Stimulated activated CD8-positive, alpha-beta memory T cell treated with anti-CD3 and anti-CD28 coated beads, Interleukin-4, amount 100 ng/mL, for 1 hour (primary cell): ENCODE data around the gene PPP1R14B.

Experiments used
- DNase-seq, 2 donors: peaks; one replicate each; pipeline ENCODE4 v3.0.0-alpha.2; 2020; ENCODE audit warnings: low read depth in 2 of 2, low spot score in 1 of 2

PPP1R14B gene

GRCh38 chr11:64245797-64246620, 734 bp downstream of the PPP1R14B start:
- peak in 1 of 2 donors; percentile 39 for DNase-seq

- no peak for DNase-seq
Observed at GRCh38 chr11:64245401-64245796, 1.3 kb downstream of the PPP1R14B start.

GRCh38 chr11:64244966-64245365, 1.8 kb downstream of the PPP1R14B start:
- no peak for DNase-seq

- no peak for DNase-seq
Observed at GRCh38 chr11:64244107-64244506, 2.6 kb downstream of the PPP1R14B start.

- no peak for DNase-seq
Observed at GRCh38 chr11:64243236-64243854, 3.4 kb downstream of the PPP1R14B start.

- DNase-seq, result no peak
Observed at GRCh38 chr11:64241491-64242374, 5.0 kb downstream of the PPP1R14B start.

GRCh38 chr11:64241241-64241490, 5.6 kb downstream of the PPP1R14B start:
- DNase-seq, result peak; percentile 97 to 99

GRCh38 chr11:64240435-64241240, 6.1 kb downstream of the PPP1R14B start, which contains the start of gene FKBP2:
TSS of gene FKBP2 (plus strand) at chr11:64241095. CDS start at chr11:64242388, 1,293 bp downstream.
- peak; percentile 95 to 97 for DNase-seq

GRCh38 chr11:64239662-64240434, 6.9 kb downstream of the PPP1R14B start:
- DNase-seq, result no peak

- no peak for DNase-seq
Observed at GRCh38 chr11:64238999-64239398, 7.7 kb downstream of the PPP1R14B start.

- DNase-seq, result no peak
Observed at GRCh38 chr11:64238076-64238475, 8.7 kb downstream of the PPP1R14B start.

- DNase-seq, result no peak
Observed at GRCh38 chr11:64237484-64237951, 9.2 kb downstream of the PPP1R14B start.

- no peak for DNase-seq
Observed at GRCh38 chr11:64235437-64236161, 11.1 kb downstream of the PPP1R14B start.

- no peak for DNase-seq
Observed at GRCh38 chr11:64234647-64235379, 11.9 kb downstream of the PPP1R14B start.

- peak in 1 of 2 donors; percentile 58 for DNase-seq
Observed at GRCh38 chr11:64233913-64234586, 12.7 kb downstream of the PPP1R14B start, which contains the start of gene VEGFB. TSS of gene VEGFB (plus strand) at chr11:64234584. CDS start at chr11:64234834, 250 bp downstream.

- DNase-seq, result no peak
Observed at GRCh38 chr11:64232967-64233315, 13.8 kb downstream of the PPP1R14B start.

GRCh38 chr11:64232182-64232966, 14.4 kb downstream of the PPP1R14B start:
- DNase-seq, result no peak
